ENCODE data around the gene ITGB5. TPM values are rescaled to one million over a fixed set of nuclear protein-coding genes. Genes with fewer than 3 reads are reported as not detected.
A peak's percentile ranks its signal among the peaks of the same experiment; 100 is the strongest.

ITGB5 gene
- total RNA-seq, 1 experiment from 2014 or later, result 67.2 TPM

DNA sequence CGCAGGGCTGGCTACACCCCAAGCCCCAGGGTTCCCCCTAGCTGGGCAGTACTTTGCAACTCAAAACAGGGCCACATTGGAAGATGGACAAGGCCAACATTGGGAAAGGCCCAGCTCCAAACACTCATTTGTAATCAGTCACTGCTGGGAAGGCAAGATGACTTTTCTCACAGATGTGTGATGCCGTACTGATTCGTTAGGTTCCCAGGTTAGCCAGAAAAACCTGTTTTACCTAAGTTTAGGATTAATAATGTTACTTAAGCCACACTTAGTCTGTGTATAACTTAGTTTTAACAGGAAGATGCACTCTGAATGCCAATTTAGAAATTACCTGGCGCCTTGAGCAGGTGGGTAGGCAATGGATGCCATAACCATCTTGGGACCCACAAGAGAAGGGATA lies 71.0 kb downstream of the ITGB5 start:
- ChIA-PET POLR2A (ENCODE audit: unreplicated experiment) (no interaction called here), CTCF (no interaction called here)
- Histone ChIP-seq H3K4me3 (ENCODE audit: low read length) (no peak overlapping the region), H3K4me1 (ENCODE audit: insufficient read depth, low read length) (peaks cover 45% of the 10 kb centered on the region), H3K9ac (ENCODE audit: low read length) (peak overlapping the region; percentile 73; the same call in 1 of the 2 replicates), H3K27ac (ENCODE audit: low read length) (peak overlapping the region; percentile 86), H3K9me3 (ENCODE audit: low read length) (no peaks in the 10 kb centered on the region), H3K9me2 (replicated peaks; ENCODE audit: low read length) (no peaks in the 10 kb centered on the region), H3K36me3 (ENCODE audit: low read depth, low read length) (no peaks in the 10 kb centered on the region), H3F3A (ENCODE audit: low read length, unreplicated experiment) (no peaks in the 10 kb centered on the region), H3K27me3 (ENCODE audit: low read length) (no peaks in the 10 kb centered on the region), H3K4me2 (ENCODE audit: low read length) (peak overlapping the region; percentile 11; the same call in 1 of the 2 replicates), H4K20me1 (ENCODE audit: low read length) (no peaks in the 10 kb centered on the region), H3K79me2 (ENCODE audit: low read length) (no peaks in the 10 kb centered on the region), H2AFZ (ENCODE audit: low read length) (no peak overlapping the region)
- intact Hi-C loops (cut with micrococcal nuclease), result no loop called here
- no peak for TF ChIP-seq EZH2phosphoT487 (IDR thresholded peaks at IDR 0.05; ENCODE audit: borderline replicate concordance, low read length)
- no peak for TF ChIP-seq EZH2 (IDR thresholded peaks at IDR 0.05; ENCODE audit: low read length, unreplicated experiment)
- TF ChIP-seq CTCF (conservative IDR thresholded peaks at IDR 0.05; ENCODE audit: low read depth, low read length), result no peak
- ATAC-seq, result no peak
- BruUV-seq (replicated peaks), result no TSS peak
- DNase-seq, result peak; percentile 55

GRCh38 chr3:124815781-124816180 lies 71.4 kb downstream of the ITGB5 start:
- CTCF ChIA-PET, result no interaction called here
- peak overlapping the region; percentile 73; the same call in 1 of the 2 replicates for H3K9ac ChIP-seq (ENCODE audit: low read length)
- POLR2A ChIA-PET (ENCODE audit: unreplicated experiment), result no interaction called here
- no peak for TF ChIP-seq CTCF (conservative IDR thresholded peaks at IDR 0.05; ENCODE audit: low read depth, low read length)
- TF ChIP-seq EZH2phosphoT487 (IDR thresholded peaks at IDR 0.05; ENCODE audit: borderline replicate concordance, low read length), result no peak
- H3F3A ChIP-seq (ENCODE audit: low read length, unreplicated experiment), result no peaks in the 10 kb centered on the region
- H3K36me3 ChIP-seq (ENCODE audit: low read depth, low read length), result no peaks in the 10 kb centered on the region
- no peaks in the 10 kb centered on the region for H3K27me3 ChIP-seq (ENCODE audit: low read length)
- H3K4me2 ChIP-seq (ENCODE audit: low read length), result peak overlapping the region; percentile 11; the same call in 1 of the 2 replicates
- H2AFZ ChIP-seq (ENCODE audit: low read length), result no peak overlapping the region
- H3K9me2 ChIP-seq (replicated peaks; ENCODE audit: low read length), result no peaks in the 10 kb centered on the region
- ATAC-seq, result no peak
- no peaks in the 10 kb centered on the region for H3K79me2 ChIP-seq (ENCODE audit: low read length)
- DNase-seq, result no peak
- H3K27ac ChIP-seq (ENCODE audit: low read length), result peak overlapping the region; percentile 86
- peaks cover 45% of the 10 kb centered on the region for H3K4me1 ChIP-seq (ENCODE audit: insufficient read depth, low read length)
- H3K9me3 ChIP-seq (ENCODE audit: low read length), result no peaks in the 10 kb centered on the region
- BruUV-seq (replicated peaks), result no TSS peak
- no peaks in the 10 kb centered on the region for H4K20me1 ChIP-seq (ENCODE audit: low read length)
- no peak overlapping the region for H3K4me3 ChIP-seq (ENCODE audit: low read length)
- intact Hi-C loops (cut with micrococcal nuclease), result no loop called here

GRCh38 chr3:124814620-124815421 lies 72.3 kb downstream of the ITGB5 start:
- no peaks in the 10 kb centered on the region for H3K79me2 ChIP-seq (ENCODE audit: low read length)
- H3K9me3 ChIP-seq (ENCODE audit: low read length), result no peaks in the 10 kb centered on the region
- no peak for TF ChIP-seq EZH2phosphoT487 (IDR thresholded peaks at IDR 0.05; ENCODE audit: borderline replicate concordance, low read length)
- no peak for TF ChIP-seq CTCF (conservative IDR thresholded peaks at IDR 0.05; ENCODE audit: low read depth, low read length)
- no peak for TF ChIP-seq EZH2 (IDR thresholded peaks at IDR 0.05; ENCODE audit: low read length, unreplicated experiment)
- intact Hi-C loops (cut with micrococcal nuclease), result no loop called here
- no peaks in the 10 kb centered on the region for H3F3A ChIP-seq (ENCODE audit: low read length, unreplicated experiment)
- H3K27ac ChIP-seq (ENCODE audit: low read length), result peak overlapping the region; percentile 86
- DNase-seq (peak; percentile 85), ATAC-seq (no peak; the same call in 1 of the 2 replicates)
- peaks cover 45% of the 10 kb centered on the region for H3K4me1 ChIP-seq (ENCODE audit: insufficient read depth, low read length)
- H3K9ac ChIP-seq (ENCODE audit: low read length), result peak overlapping the region; percentile 73
- H3K36me3 ChIP-seq (ENCODE audit: low read depth, low read length), result no peaks in the 10 kb centered on the region
- H3K4me2 ChIP-seq (ENCODE audit: low read length), result peak overlapping the region; percentile 36
- no peaks in the 10 kb centered on the region for H3K9me2 ChIP-seq (replicated peaks; ENCODE audit: low read length)
- H3K27me3 ChIP-seq (ENCODE audit: low read length), result no peaks in the 10 kb centered on the region
- H4K20me1 ChIP-seq (ENCODE audit: low read length), result no peaks in the 10 kb centered on the region
- POLR2A ChIA-PET (ENCODE audit: unreplicated experiment), result no interaction called here
- CTCF ChIA-PET, result no interaction called here
- BruUV-seq (replicated peaks), result no TSS peak
- H2AFZ ChIP-seq (ENCODE audit: low read length), result no peak overlapping the region
- no peak overlapping the region for H3K4me3 ChIP-seq (ENCODE audit: low read length)
